Stomach (tissue), 9 donors: ENCODE results near the gene KCNT1. TPM values are rescaled to one million over a fixed set of nuclear protein-coding genes. Genes with fewer than 3 reads are reported as not detected.

Source experiments
- DNase-seq, 2 donors: peaks; one replicate each; pipeline versions ENCODE4 v3.0.0 to v3.0.0-alpha.2; 2013 to 2019
- H3K27ac ChIP-seq, 5 donors: fragments of 200-600 bp in 4 of 5; sonication (generic) in 4 of 5; one replicate each; pipeline ENCODE4 v1.5.1; 2013 to 2019; ENCODE audit warnings: mild to moderate bottlenecking in 1 of 5, moderate library complexity in 1 of 5
- H3K27me3 ChIP-seq, 3 donors: fragments of 200-600 bp; sonication (generic); one replicate each; pipeline ENCODE4 v1.5.1; 2017 to 2019; ENCODE audit warnings: mixed run types in 1 of 3
- H3K36me3 ChIP-seq, 4 donors: fragments of 200-600 bp; sonication (generic); 1 replicate in 3 of 4; 2 replicates in 1 of 4; pipeline ENCODE4 v1.5.1; 2016 to 2019
- H3K4me1 ChIP-seq, 4 donors: fragments of 200-600 bp; sonication (generic); one replicate each; pipeline ENCODE4 v1.5.1; 2016 to 2019
- H3K4me3 ChIP-seq, 4 donors: fragments of 200-600 bp; sonication (generic) in 3 of 4; one replicate each; pipeline ENCODE4 v1.5.1; 2016 to 2019; ENCODE audit warnings: mild to moderate bottlenecking in 1 of 4
- H3K9me3 ChIP-seq, 4 donors: fragments of 200-600 bp; sonication (generic); one replicate each; pipeline ENCODE4 v1.5.1; 2016 to 2019
- CTCF ChIP-seq, 7 experiments: fragments of 450-650 bp in 4 of 7; fragments of 200-600 bp in 3 of 7; sonication (generic) in 3 of 7; IDR thresholded peaks; one replicate each; pipeline ENCODE4 v1.5.1; 2016 to 2019; ENCODE audit warnings: antibody characterized with exemption in 7 of 7, control low read depth in 2 of 7, mild to moderate bottlenecking in 1 of 7
- EP300 ChIP-seq: sonication (generic); formaldehyde crosslinking; IDR thresholded peaks from one replicate; pipeline ENCODE4 v1.6.1; 2017; ENCODE audit warnings: antibody characterized with exemption
- POLR2A ChIP-seq, 4 donors: fragments of 450-650 bp; IDR thresholded peaks; one replicate each; pipeline ENCODE4 v1.6.1; 2016; ENCODE audit warnings: antibody characterized with exemption in 4 of 4, control low read depth in 2 of 4, mild to moderate bottlenecking in 1 of 4, moderate library complexity in 1 of 4
- POLR2AphosphoS5 ChIP-seq, 3 donors: sonication (generic); formaldehyde crosslinking; IDR thresholded peaks; one replicate each; pipeline ENCODE4 v1.6.1; 2016; ENCODE audit warnings: antibody characterized with exemption in 3 of 3
- WGBS, 5 donors: extraction: QIAGEN DNeasy Blood & Tissue Kit in 3 of 5; methylation state at CpG; one replicate each; pipeline versions ENCODE4 v1.1.5 to v1.1.7; 2013 to 2018; 5-methylcytosine and 5-hydroxymethylcytosine counted together
- intact Hi-C: fragments of 100-400 bp; cut with DNase I; formaldehyde crosslinking; loops from one replicate; pipeline ENCODE4 v1.15.1; 2023; ENCODE audit warnings: low total_unique reads
- polyA plus RNA-seq, 3 donors: library from polyadenylated mRNA; stranded (reverse); fragments of 200-250 nt; gene quantifications; one replicate each; pipeline ENCODE4 v1.2.3, GENCODE V29; 2013
- total RNA-seq, 5 donors: library from RNA; depleted of rRNA; stranded (reverse); fragments of >200 nt; gene quantifications; one replicate each; pipeline versions ENCODE4 v1.1.0 to v1.2.3, GENCODE V29; 2014 to 2016
- donor health status: healthy with polysubstance abuse.
- donor health status: Bipolar disorder and iron deficiency.
- donor health status: healthy.

KCNT1 gene
- total and polyA plus RNA-seq, 8 donors, result 0.10 to 12.9 (median 0.37) TPM; not detected in 4

DNA sequence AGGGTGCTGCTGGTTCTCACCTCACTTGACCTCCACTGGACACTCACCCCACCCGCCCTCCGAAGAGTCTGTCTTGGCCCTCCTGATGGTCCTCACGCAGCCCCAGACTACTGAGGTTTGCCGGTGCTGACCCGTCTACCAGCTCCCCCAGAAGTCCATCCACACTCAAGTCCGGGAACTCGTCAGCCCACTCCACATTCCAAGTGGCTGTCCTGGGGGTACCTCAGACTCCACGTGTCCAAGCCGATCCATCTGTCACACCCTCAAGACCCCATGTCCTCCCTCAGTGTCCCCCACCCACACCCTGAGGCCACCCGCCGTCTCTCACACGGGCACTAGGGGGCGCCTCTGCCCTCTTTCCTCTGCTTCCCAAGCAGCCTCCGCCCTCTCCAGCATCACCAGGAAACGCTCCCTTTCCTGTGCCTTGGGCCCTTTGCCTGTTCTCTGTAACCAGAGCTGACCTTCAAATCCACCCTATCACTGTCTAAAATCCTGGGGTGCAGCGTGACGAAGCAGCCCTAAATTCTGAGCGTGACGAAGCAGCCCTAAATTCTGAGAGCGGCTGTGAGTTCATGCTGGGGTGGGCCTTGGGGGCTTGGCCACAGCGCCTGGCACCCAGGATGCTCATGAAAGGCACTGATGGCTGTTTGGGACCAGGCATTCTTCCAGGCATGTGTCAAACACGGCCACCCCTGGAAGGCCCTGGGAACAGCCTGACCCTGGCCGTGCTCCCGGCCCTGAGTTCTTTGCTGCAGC, 95.7 kb downstream of the KCNT1 start:
- Histone ChIP-seq H3K4me3 (no peak overlapping the region), H3K36me3 (no peaks in the 10 kb centered on the region), H3K9me3 (peaks cover 0 to 4% (median 0%) of the 10 kb centered on the region in 4 donors), H3K27me3 (no peaks in the 10 kb centered on the region), H3K27ac (no peak overlapping the region), H3K4me1 (no peaks in the 10 kb centered on the region)
- intact Hi-C loops, result no loop called here
- TF ChIP-seq CTCF (IDR thresholded peaks at IDR 0.05) (peak in 4 of 7 experiments; percentile 10 to 41 (median 24)), POLR2AphosphoS5 (IDR thresholded peaks at IDR 0.05) (no peak)
- 43 to 45% (median 43%) methylated on average over 24 of the region's 24 CpGs for WGBS, 5 donors
- DNase-seq, result peak; percentile 31 to 66

DNA sequence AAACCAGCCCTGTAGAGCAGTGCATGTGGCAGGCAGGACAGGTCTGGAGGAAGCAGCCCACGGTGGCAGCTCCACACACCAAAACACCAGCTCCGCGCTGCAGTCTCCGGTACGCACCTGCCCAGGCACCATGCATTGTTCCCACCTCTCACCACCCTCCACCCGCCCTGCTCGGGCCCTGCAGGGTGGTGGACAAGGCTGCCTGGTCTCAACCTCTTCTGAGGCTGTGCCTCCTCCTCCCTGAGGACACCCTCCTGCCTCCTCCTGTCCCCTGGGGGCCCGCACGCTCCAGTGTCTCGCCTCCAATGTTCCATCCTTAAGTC, 96.2 kb downstream of the KCNT1 start:
- Histone ChIP-seq H3K4me1 (no peaks in the 10 kb centered on the region), H3K27me3 (no peaks in the 10 kb centered on the region), H3K36me3 (no peaks in the 10 kb centered on the region), H3K9me3 (peaks cover 0 to 4% (median 0%) of the 10 kb centered on the region in 4 donors), H3K4me3 (no peak overlapping the region), H3K27ac (no peak overlapping the region)
- 81 to 94% (median 84%) methylated on average over 6 to 10 of the region's 10 CpGs for WGBS, 5 donors
- no peak for DNase-seq
- TF ChIP-seq CTCF (IDR thresholded peaks at IDR 0.05) (no peak), POLR2A (IDR thresholded peaks at IDR 0.05) (no peak), POLR2AphosphoS5 (IDR thresholded peaks at IDR 0.05) (no peak), EP300 (no peak)
- intact Hi-C loops, result no loop called here

DNA sequence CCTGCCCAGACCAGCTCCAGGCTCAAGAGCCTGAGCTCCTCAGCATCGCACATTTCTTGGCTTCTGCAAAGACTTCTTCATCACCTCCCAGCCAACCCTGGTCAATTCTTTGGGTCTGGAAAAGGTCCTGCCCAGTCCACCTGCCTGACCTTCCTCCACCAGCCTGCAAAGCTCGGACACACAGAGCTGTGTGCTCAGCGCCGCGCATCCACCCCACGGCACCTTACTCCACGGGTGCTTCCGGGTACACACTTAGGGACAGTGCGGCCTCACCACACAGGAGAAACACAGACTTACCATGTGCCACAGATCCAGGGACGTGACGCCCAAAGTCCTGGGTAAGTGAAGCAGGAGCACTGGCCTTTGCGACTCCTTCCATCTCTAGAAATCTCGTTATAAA, 97.3 kb downstream of the KCNT1 start:
- H3K9me3 ChIP-seq, result peaks cover 0 to 4% (median 0%) of the 10 kb centered on the region in 4 donors
- 89 to 96% (median 93%) methylated on average over 13 of the region's 13 CpGs for WGBS, 5 donors
- no peak overlapping the region for H3K27ac ChIP-seq
- intact Hi-C loops, result no loop called here
- H3K4me3 ChIP-seq, result no peak overlapping the region
- no peak for DNase-seq
- no peaks in the 10 kb centered on the region for H3K4me1 ChIP-seq
- no peak for TF ChIP-seq CTCF (IDR thresholded peaks at IDR 0.05)
- no peak for TF ChIP-seq EP300
- TF ChIP-seq POLR2AphosphoS5 (IDR thresholded peaks at IDR 0.05), result no peak
- no peak for TF ChIP-seq POLR2A (IDR thresholded peaks at IDR 0.05)
- H3K36me3 ChIP-seq, result no peaks in the 10 kb centered on the region
- H3K27me3 ChIP-seq, result no peaks in the 10 kb centered on the region

DNA sequence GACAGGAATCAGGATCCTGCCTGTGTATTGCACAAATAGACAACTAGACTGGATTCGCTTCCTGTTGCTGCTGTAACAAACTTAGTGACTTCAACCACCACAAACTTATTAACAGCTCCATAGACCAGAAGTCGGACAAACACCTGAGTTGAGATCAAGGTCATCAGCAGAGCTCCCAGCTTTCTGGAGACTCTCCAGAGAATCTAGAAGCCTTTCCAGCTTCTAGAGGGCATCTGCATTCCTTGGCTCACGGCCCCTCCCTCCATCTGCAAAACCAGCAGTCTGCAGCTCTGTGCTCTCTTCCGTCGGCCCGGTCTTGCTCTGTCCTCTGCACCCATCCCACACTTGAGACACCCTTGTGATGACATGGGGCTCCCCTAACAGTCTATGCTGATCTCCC, 99.1 kb downstream of the KCNT1 start:
- DNase-seq, result no peak
- no peak for TF ChIP-seq POLR2A (IDR thresholded peaks at IDR 0.05)
- TF ChIP-seq CTCF (IDR thresholded peaks at IDR 0.05), result no peak
- TF ChIP-seq EP300, result no peak
- no peak for TF ChIP-seq POLR2AphosphoS5 (IDR thresholded peaks at IDR 0.05)
- intact Hi-C loops, result no loop called here
- 85 to 92% (median 88%) methylated on average over 6 of the region's 6 CpGs for WGBS, 5 donors
- no peaks in the 10 kb centered on the region for H3K36me3 ChIP-seq
- no peak overlapping the region for H3K27ac ChIP-seq
- H3K4me1 ChIP-seq, result no peaks in the 10 kb centered on the region
- H3K9me3 ChIP-seq, result peaks cover 0 to 4% (median 0%) of the 10 kb centered on the region in 4 donors
- no peaks in the 10 kb centered on the region for H3K27me3 ChIP-seq
- H3K4me3 ChIP-seq, result no peak overlapping the region
